HG03039 (cell line): ENCODE data around the gene GIMAP1.
"Not testable (repeated sequence)": the region's sequence is repeated elsewhere in the genome, so short reads cannot be mapped to it uniquely, and the experiment has no call there.

ENCODE experiments used
- ATAC-seq: cut with Tn5 transposase; IDR thresholded peaks from one replicate; pipeline ENCODE4 v1.9.1; 2021; ENCODE audit warnings: mild to moderate bottlenecking, moderate library complexity; ENCODE audit not compliant: unreplicated experiment

The GIMAP1 gene

GRCh38 chr7:150716368-150716767, at the start of gene GIMAP1:
Gene GIMAP1, plus strand, starts transcription at chr7:150716613. Its CDS starts 2,435 bp downstream, at chr7:150719048.
- no peak for ATAC-seq

- ATAC-seq = peak; percentile 67
Measured at GRCh38 chr7:150668472-150668911, 47.9 kb upstream of the GIMAP1 start.

GRCh38 chr7:150668977-150669376, 47.4 kb upstream of the GIMAP1 start:
- no peak for ATAC-seq

GRCh38 chr7:150671798-150672585, 44.4 kb upstream of the GIMAP1 start:
- ATAC-seq = not testable (repeated sequence)

- ATAC-seq = no peak
Measured at GRCh38 chr7:150675714-150676113, 40.7 kb upstream of the GIMAP1 start.

- ATAC-seq = not testable (repeated sequence)
Measured at GRCh38 chr7:150676276-150676675, 40.1 kb upstream of the GIMAP1 start.

GRCh38 chr7:150676854-150677253, 39.6 kb upstream of the GIMAP1 start:
- ATAC-seq = not testable (repeated sequence)

- not testable (repeated sequence) for ATAC-seq
Measured at GRCh38 chr7:150678601-150679000, 37.8 kb upstream of the GIMAP1 start.

- not testable (repeated sequence) for ATAC-seq
Measured at GRCh38 chr7:150680364-150680763, 36.0 kb upstream of the GIMAP1 start.

GRCh38 chr7:150685219-150686029, 31.0 kb upstream of the GIMAP1 start, which contains the start of gene GIMAP2:
Gene GIMAP2, plus strand, starts transcription at chr7:150685706. Its CDS starts 1,354 bp downstream, at chr7:150687060.
- ATAC-seq = peak; percentile 91

- ATAC-seq = no peak
Measured at GRCh38 chr7:150686030-150686631, 30.3 kb upstream of the GIMAP1 start.

- no peak for ATAC-seq
Measured at GRCh38 chr7:150688630-150689029, 27.8 kb upstream of the GIMAP1 start.

- no peak for ATAC-seq
Measured at GRCh38 chr7:150695654-150696053, 20.8 kb upstream of the GIMAP1 start.

- no peak for ATAC-seq
Measured at GRCh38 chr7:150703209-150703608, 13.2 kb upstream of the GIMAP1 start.

- no peak for ATAC-seq
Measured at GRCh38 chr7:150715293-150715692, 1.1 kb upstream of the GIMAP1 start.

- ATAC-seq = no peak
Measured at GRCh38 chr7:150715738-150716137, 675 bp upstream of the GIMAP1 start.

- no peak for ATAC-seq
Measured at GRCh38 chr7:150716939-150717338, 526 bp downstream of the GIMAP1 start.

GRCh38 chr7:150717814-150718420, 1.5 kb downstream of the GIMAP1 start:
- ATAC-seq = no peak

- ATAC-seq = no peak
Measured at GRCh38 chr7:150719436-150719835, 3.0 kb downstream of the GIMAP1 start.

GRCh38 chr7:150719960-150720891, 3.8 kb downstream of the GIMAP1 start:
- no peak for ATAC-seq
